Measurements from ENCODE around the gene IFT172.

IFT172 gene

GRCh38 chr2:27422958-27423357 is 66.6 kb downstream of the IFT172 start:
- no peak for DNase-seq (ENCODE audit: low spot score)

GRCh38 chr2:27421660-27422250 is 67.8 kb downstream of the IFT172 start:
- no peak for DNase-seq (ENCODE audit: low spot score)

GRCh38 chr2:27420996-27421395 is 68.5 kb downstream of the IFT172 start:
- no peak for DNase-seq (ENCODE audit: low spot score)

- DNase-seq (ENCODE audit: low spot score) = no peak
Observed at GRCh38 chr2:27416151-27416550, 73.4 kb downstream of the IFT172 start.

DNA sequence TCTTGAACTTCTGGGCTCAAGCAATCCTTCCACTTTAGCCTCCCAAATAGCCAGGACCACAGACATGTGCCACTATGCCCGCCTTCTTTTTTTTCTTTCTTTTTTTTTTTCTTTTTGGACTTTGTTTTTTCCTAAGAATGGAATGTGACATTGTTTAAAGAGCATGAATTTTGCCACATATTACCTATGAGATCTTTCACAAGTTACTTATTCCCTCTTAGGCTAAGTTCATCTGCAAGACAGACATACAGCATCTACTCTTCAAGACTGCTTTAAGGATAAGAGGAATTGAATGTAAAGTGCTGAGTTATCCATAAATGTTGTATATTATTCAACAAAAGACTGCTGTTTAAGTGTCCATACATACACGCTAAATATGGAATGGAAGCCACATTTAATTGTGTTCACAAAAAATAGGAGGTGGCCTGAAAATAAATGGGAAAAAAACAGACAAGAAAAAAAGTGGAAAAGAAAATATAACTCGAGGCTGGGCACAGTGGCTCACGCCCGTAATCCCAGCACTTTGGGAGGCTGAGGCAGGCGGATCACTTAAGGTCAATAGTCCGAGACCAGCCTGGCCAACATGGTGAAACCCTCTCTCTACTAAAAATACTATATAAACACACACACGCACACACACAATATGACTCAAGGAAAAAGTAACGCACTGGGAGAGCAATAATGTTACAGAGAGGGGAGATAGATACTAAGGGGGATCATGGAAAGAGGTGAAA is 77.0 kb downstream of the IFT172 start:
- DNase-seq (ENCODE audit: low spot score) = no peak

GRCh38 chr2:27409321-27410073 is 80.0 kb downstream of the IFT172 start, which contains the start of gene PPM1G:
PPM1G (minus strand) TSS chr2:27409591; CDS start chr2:27409422, 169 bp downstream.
- DNase-seq (ENCODE audit: low spot score) = peak; percentile 70

DNA sequence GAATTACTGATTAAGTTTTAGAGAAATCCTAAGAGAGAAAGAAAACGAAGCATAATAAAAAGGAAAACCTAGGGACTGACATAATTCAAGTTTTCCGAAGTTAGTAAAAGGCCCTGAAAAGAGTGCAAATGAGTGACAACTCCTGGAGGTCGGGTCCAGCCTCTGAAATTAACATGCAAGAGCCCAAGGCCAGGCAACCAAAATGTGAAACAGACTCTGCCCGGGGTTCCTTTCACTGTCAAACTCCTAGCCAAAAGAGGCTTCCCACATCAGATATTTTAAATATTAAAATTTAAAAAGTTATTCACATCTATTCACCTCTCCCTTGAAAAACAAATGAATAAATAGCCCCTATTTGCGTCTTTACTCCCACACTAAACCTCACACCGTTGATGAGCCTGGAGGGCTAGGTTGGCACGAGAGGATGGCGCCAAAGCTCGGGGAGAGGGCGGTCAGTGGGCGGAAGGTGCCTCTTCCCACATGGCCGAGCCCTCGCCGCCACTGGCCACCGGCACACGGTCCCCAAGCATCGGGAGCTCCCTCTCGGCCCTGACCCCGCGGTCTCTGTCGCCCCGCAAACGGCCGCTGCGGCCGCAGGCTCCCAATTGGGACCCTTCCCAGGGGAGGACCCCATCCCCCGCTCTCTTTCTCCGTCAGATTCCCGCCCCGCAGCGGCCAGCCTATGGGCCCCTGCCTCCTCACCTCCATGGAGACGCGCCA is 80.8 kb downstream of the IFT172 start:
- DNase-seq (ENCODE audit: low spot score) = no peak

GRCh38 chr2:27407798-27408491 is 81.6 kb downstream of the IFT172 start:
- DNase-seq (ENCODE audit: low spot score) = peak; percentile 59

DNA sequence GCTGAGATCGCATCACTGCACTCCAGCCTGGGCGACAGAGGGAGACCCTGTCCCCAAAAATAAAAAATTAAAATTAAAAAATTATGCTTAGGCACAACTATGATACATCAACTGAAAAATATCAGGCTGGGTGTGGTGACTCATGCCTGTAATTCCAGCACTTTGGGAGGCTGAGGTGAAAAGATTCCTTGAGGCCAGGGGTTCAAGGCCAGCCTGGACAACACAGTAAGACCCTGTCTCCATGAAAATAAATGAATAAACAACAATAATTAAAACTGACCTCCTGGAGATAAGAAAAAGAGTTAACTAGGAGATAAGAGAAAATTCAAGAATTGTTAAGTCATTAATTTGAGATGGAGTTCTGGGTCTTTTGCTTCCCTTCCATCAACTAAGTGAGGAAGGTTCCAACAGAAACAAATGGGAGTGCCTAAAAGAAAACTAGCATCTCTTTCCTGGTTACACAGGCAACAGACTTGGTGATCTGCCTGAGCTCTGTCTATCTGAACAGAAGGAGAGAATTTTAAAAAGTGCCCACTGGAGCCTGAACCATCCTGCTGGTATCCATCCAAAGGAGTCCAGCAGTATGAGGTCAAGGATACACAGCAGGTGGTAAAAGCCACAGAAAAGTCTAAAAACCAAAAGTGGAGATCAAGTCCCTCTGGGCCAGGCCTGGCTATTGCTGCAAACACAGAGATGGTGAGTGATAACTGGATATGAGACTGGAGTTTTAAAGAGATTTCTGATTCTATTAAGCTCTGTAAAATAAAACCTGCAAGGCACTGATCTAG is 89.0 kb downstream of the IFT172 start:
- no peak for DNase-seq (ENCODE audit: low spot score)

- DNase-seq (ENCODE audit: low spot score) = no peak
Observed at GRCh38 chr2:27398962-27399361, 90.6 kb downstream of the IFT172 start.

All from HuH-7.5 (cell line).